Endometrial microvascular endothelial cells (primary cell): Measurements from ENCODE around the gene APBA1. TPM values are rescaled to one million over a fixed set of nuclear protein-coding genes. Genes with fewer than 3 reads are reported as not detected.

ENCODE experiments used
- in situ Hi-C: cut with HindIII; loops from 2 replicates; pipeline ENCODE4 v1.10.0; 2017; ENCODE audit warnings: low sequenced_read_pairs, low pct_unique_long_range_greater_than_20kb; ENCODE audit errors: inconsistent ontology term
- total RNA-seq: library from RNA; depleted of rRNA; stranded (reverse); fragments of >200 nt; gene quantifications from one replicate; pipeline ENCODE4 v1.2.3, GENCODE V29; 2015; ENCODE audit errors: inconsistent ontology term

Gene APBA1
- 8.3 TPM for total RNA-seq

GRCh38 chr9:69671879-69672595 is at the start of gene APBA1:
APBA1 (minus strand) TSS chr9:69672371.
- in situ Hi-C loops: no loop called here

- in situ Hi-C loops: no loop called here
These were observed 47.8 kb upstream of the APBA1 start for GRCh38 chr9:69719983-69720382.

DNA sequence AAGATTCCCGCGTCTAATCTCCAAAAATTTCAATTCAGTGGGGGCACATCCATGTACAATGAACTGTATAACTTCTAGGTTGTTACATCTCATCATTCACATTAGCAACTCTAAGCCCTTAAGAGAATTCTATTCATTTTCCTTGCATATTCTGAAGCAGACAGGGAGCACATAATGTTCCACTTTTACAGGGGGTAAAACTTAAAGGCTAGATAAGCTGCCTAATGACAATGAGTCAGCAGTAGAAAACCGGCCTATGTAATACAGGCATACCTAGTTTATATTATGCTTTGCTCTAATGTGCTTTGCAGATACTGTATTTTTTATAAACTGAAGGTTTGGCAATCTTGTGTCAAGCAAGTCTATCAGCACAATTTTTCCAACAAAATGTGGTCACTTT is 47.2 kb upstream of the APBA1 start:
- in situ Hi-C loops: no loop called here

DNA sequence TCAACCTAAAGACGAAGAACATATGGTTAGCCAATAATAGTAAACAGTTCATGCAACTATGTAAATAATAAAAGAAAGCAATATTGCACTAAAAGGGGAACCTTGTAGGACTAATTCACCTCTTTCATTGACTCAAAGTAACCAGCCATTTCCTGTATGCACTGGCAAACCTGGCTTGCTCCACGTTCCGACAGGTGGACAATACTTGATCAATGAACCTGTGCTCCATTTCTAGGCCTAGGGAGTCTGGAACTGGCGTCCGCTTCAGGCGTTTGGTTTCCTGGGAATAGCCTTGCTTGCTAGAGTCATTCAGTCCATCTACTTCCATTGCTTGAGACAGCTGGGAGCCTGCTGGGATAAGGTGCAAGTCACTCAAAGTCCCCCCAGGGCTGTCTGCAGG is 46.0 kb upstream of the APBA1 start:
- in situ Hi-C loops: no loop called here

GRCh38 chr9:69715825-69716224 is 43.7 kb upstream of the APBA1 start:
- in situ Hi-C loops: no loop called here

- in situ Hi-C loops: no loop called here
These were observed 42.9 kb upstream of the APBA1 start for GRCh38 chr9:69715096-69715495.

GRCh38 chr9:69697475-69697874 is 25.3 kb upstream of the APBA1 start:
- in situ Hi-C loops: no loop called here

GRCh38 chr9:69696802-69697201 is 24.6 kb upstream of the APBA1 start:
- in situ Hi-C loops: no loop called here

GRCh38 chr9:69689991-69690538 is 17.9 kb upstream of the APBA1 start:
- in situ Hi-C loops: no loop called here

DNA sequence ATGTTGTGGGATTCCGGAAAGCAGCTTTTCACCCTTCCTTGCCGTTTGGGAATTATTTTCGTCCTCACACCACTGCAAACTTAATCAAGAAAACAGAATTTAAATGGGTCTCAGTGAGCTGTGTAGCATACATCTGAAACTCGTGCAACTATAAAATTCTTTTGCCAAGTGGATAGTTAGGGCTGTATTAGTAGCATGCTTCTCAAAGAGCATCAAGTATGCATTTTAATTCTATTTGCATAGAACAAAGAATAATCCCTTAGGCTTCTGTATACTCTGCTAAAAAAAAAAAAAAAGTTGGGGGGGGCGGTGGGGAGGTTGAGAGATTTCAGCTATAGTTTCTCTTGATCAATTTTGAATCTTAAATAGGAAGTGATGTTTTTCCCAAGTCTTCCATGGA is 11.8 kb upstream of the APBA1 start:
- in situ Hi-C loops: no loop called here

DNA sequence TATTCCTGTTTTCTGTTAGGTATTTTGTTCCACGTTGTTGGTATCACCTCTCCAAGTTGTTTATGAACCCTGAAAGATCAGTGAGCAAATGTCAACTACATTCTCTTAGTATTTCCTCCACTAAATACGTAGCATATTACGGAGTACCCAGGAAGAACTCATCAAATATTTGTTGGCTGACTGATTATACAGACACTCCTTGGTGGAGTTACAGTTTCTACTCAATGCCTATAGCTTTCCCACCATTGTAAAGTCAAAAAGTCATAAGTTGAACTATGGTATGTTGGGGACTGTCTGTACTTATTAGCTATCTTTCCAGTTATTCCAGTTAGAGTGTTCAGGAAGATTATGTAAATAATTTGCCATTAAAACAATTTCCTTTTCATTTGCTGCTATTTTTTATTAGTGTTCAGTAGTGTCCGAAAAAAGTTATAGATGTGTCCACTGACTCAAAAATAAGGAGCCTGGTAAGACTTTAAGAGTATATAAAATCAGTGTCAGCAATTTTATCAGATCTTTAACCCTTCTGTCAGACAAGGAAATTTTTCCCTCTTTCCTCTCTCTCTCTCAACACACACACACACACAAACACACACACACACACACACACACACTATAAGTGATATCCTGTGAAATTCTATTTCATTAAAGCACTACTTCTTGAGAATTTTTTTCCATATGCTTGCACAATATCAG is 6.8 kb upstream of the APBA1 start:
- in situ Hi-C loops: no loop called here

GRCh38 chr9:69677931-69678330 is 5.8 kb upstream of the APBA1 start:
- in situ Hi-C loops: no loop called here

DNA sequence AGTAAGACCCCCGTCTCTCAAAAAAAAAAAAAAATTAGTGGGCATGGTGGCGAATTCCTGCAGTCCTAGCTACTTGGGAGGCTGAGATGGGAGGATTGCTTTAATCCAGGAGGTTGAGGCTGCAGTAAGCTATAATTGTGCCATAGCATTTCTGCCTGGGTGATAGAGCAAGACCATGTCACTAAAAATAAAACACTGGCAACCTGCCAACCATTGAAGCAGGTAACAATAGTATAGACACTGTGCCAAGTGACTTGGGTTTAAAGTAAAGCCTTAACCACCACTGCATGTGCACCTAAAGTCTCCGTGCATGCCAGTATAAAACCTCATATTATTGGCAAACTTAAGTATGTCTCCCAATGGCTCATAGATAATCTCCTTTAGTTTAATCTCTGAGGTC is 3.4 kb upstream of the APBA1 start:
- in situ Hi-C loops: no loop called here

- in situ Hi-C loops: no loop called here
These were observed 2.7 kb upstream of the APBA1 start for GRCh38 chr9:69674716-69675438.

DNA sequence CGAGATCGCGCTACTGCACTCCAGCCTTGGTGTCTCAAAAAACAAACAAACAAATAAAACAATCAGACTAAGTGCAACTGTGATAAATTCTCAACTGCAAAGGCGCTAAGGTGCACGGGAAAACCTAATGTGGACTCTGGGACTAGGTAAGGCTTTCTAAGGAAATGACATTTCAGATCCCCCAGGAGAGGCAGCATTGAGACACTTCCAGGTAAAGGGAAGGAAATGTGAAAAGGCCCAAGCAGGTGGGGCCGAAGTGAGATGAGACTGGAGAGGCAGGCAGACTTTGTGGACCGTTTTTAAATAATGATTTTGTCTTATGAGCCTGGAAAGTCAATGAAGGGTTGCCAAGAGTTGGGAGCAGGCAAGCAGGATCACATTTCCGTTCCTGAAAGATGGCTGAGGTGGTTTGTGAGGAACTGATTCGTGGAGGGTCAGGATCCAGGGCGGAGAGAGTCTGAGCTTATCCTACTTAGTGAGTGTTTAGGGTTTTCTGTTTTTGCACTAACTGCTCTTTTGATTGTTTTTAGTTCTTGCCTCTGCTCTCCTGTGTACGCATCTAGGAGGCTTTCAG is 2.0 kb upstream of the APBA1 start:
- in situ Hi-C loops: no loop called here

- in situ Hi-C loops: no loop called here
These were observed 1.1 kb upstream of the APBA1 start for GRCh38 chr9:69673311-69673640.

- in situ Hi-C loops: no loop called here
These were observed 582 bp upstream of the APBA1 start for GRCh38 chr9:69672596-69673310.

DNA sequence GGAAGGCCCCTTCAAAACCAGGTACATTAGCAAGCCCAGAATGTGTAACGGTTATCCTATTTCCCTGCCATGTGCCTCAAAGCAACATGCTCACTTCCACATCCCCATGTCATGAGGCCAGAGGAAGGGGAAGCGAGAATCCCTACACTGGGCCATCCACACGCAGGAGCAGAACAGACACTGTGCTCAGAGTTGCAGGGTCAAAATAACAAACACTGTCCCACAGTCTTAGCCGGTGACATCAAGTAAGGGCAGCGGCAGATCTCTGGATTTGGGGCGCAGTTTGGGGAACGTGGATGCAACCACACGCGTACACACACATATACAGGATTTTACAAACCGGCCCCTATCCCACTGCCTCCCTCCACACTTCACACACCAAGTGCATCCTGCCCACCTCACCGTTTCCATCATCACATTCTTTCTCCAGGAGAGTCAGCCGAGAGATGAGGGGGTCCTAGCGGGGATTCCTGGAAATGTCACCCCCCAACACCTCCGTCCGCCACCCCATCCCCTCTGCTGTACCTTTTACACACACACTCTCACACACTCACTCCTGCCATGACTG is 776 bp downstream of the APBA1 start:
- in situ Hi-C loops: no loop called here

GRCh38 chr9:69667306-69667705 is 4.9 kb downstream of the APBA1 start:
- in situ Hi-C loops: no loop called here
